ENCODE measurements around the gene TMEM120A. TPM values are rescaled to one million over a fixed set of nuclear protein-coding genes. Genes with fewer than 3 reads are reported as not detected.

TMEM120A gene
- total RNA-seq = 100 to 1,000 TPM in 1 of 4 donors, 10 to 100 TPM in 3; 55.2 to 113 (median 79.0) TPM

- TF ChIP-seq, protein P1, sequence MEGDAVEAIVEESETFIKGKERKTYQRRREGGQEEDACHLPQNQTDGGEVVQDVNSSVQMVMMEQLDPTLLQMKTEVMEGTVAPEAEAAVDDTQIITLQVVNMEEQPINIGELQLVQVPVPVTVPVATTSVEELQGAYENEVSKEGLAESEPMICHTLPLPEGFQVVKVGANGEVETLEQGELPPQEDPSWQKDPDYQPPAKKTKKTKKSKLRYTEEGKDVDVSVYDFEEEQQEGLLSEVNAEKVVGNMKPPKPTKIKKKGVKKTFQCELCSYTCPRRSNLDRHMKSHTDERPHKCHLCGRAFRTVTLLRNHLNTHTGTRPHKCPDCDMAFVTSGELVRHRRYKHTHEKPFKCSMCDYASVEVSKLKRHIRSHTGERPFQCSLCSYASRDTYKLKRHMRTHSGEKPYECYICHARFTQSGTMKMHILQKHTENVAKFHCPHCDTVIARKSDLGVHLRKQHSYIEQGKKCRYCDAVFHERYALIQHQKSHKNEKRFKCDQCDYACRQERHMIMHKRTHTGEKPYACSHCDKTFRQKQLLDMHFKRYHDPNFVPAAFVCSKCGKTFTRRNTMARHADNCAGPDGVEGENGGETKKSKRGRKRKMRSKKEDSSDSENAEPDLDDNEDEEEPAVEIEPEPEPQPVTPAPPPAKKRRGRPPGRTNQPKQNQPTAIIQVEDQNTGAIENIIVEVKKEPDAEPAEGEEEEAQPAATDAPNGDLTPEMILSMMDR (IDR thresholded peaks at IDR 0.05; ENCODE audit: low read depth) = no peak
Observed at GRCh38 chr7:75994388-75995051, at the start of gene TMEM120A. Gene TMEM120A (minus strand): TSS chr7:75994595. CDS start chr7:75994570, 25 bp downstream.

DNA sequence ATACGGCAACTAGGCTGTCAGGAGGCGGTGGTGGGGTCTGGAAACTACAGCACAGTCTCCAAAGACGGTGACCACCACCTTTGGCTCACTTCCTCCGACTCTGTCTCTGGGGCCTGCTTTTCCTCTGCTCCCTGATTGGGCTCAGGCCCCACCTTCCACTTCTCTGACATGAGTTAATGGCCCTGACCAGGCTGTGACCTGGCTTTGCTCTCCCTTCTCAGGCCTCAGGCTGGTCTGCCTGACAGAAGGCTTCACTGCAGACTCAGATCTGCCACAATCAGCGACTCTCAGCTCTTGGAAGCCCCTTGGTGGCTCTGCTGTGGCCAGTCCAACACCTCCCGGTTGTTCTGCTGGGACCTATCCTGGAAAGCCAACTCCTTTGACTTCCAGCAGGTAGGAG lies 45.7 kb upstream of the TMEM120A start:
- TF ChIP-seq, protein P1 (IDR thresholded peaks at IDR 0.05; ENCODE audit: low read depth) = no peak

DNA sequence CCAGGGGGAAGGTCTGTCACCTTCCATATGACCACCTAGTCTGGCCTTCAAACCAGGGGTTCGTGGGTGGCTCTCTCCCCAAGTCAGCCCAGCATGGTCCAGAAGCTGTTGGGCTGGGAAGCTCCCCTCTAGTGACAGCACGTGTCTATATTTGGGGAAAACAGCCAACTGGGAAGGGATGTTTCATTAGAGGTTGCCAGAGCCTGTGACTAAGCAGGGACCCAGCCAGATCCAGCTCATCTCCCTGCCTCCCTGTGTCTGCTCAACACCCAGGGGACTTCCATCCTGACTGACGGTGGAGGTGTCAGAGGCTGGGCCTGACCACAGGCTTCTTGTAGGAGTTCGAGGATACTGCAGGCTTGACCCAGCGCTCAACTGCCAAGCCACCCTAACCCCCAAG lies 42.9 kb upstream of the TMEM120A start:
- TF ChIP-seq, protein P1 (IDR thresholded peaks at IDR 0.05; ENCODE audit: low read depth) = no peak

- TF ChIP-seq, protein P1 (IDR thresholded peaks at IDR 0.05; ENCODE audit: low read depth) = no peak
Observed at GRCh38 chr7:76031964-76032363, 37.6 kb upstream of the TMEM120A start.

DNA sequence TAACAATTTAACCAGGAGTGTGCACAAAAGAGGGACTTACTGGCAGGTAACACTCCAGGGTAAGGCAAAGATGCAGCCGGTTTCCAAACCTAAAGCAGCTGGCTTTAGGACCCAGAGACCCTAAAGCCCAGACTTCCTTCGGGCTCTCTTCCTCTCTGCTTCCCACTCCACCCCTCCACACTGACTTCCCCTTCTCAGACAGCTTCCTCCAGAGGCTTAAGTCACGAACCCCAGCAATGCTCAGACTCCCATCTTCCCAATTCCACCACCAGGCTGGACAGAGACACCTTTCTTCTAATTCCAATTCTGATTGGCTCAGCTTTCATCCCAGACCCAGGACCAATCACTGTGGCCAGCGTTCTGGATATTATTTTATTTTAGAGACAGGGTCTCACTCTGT lies 28.6 kb upstream of the TMEM120A start:
- TF ChIP-seq, protein P1 (IDR thresholded peaks at IDR 0.05; ENCODE audit: low read depth) = no peak

- TF ChIP-seq, protein P1 (IDR thresholded peaks at IDR 0.05; ENCODE audit: low read depth) = no peak
Observed at GRCh38 chr7:76022026-76022780, 27.8 kb upstream of the TMEM120A start.

- TF ChIP-seq, protein P1 (IDR thresholded peaks at IDR 0.05; ENCODE audit: low read depth) = no peak
Observed at GRCh38 chr7:76020031-76020714, 25.8 kb upstream of the TMEM120A start.

Measured in subcutaneous adipose tissue (tissue), 4 donors.